Femur (tissue), 1 donor: ENCODE measurements around the gene PLA2G4D.
A peak's percentile ranks its signal among the peaks of the same experiment; 100 is the strongest.

Source experiments
- DNase-seq: peaks from one replicate; pipeline ENCODE4 v3.0.0-alpha.2; 2017

PLA2G4D gene

DNA sequence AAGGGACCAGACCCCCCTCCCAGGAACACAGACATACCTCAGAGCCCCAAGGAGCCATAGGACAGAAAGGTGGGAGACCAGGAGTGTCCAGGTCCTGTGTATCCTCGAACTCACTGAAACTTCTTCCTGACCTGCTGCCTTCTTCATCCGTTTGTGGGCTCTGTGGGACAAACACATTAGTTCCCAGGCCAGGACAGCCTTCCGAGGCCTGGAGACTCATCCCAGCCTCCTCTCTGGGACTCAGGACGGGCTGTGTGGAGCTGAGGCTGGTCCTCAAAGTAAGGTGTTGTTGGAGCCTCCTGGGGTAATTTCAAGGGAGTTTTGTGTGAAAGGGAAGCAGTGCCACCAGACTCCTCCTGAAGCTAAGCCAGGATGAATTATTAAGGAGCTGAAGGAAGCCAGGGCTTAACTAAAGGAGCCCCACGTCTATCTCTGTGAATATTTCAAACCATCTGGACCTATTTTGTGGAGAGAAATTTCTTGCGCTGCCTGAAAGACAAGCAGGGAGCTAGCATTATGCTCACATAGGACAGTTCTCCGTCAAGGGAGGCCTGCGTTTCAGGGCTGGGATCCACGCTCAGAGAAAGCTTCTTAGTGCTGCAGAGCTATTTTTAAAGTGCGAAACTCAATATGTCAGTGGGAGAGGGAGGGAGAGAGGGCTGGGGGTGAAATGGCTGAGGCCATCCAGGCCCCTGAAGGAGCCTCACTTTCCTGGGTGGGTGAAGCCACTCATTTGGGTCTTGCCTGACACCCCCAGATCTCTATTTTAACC is 43.7 kb downstream of the PLA2G4D start:
- DNase-seq, result no peak

DNA sequence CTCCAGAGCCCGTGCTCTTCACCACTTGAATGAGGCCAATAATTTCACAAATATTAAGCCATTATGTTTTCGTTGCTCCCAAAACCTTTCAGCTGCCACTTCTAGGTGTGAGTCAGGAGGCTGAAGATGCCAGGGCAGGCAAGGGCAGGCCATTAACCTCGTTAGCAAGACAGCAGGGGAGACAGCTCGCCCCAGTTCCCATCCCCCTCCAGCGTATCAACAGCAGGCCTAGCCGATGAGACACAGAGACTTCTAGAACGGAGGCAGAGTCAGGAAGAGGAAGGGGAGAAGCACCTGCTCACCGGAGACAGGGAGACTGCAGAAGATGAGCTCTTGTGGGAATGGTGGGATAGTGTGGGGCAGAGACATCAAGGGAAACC is 45.6 kb downstream of the PLA2G4D start:
- no peak for DNase-seq

DNA sequence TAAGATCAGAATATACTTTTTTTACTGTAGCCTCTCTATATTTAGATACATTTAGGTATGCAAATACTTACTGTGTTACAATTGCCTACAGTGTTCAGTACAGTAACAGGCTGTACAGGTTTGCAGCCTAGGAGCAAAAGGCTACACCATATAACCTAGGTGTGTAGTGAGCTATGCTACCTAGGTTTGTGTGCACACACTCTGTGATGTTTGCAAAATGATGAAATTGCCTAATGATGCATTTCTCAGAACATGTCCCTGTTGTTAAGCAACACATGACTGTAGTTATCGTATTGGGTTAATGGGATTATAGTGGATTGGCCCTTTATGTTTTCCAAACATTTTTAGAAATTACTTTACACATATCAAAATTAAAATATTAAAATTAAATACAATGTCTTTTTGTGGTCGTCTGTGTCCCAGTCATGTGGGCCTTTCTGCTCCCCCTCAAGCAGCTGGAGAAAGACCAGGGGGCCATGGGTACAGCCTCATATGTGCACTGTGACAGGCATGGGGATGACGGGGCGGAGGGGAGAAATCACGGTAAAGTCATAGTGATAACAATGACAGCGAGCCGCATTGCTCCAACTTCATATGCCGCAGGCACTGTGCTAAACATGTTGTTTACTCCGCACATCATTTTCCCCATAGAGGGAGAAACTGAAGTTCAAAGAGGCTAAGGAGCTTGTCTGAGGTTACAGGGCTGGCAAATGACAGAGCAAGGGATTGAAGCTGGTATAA is 46.1 kb downstream of the PLA2G4D start:
- no peak for DNase-seq

DNA sequence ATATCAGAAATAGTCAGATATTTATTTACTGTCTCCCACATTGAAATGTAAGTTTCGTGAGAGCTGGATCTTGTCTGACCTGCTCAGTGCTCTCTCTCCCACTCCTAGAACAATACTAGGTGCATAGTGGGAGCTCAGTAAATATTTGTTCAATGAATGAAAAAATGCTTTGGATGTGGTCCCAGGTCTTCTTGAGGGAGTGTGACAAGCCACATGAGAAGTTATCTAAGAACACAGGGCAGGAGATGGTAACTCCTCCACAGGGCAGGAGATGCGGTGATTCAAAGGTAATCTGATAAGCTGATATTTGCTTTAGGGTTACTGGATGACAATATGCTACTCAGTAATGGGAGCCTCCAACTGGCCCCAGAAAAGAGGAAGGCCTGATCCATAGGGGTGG is 47.8 kb downstream of the PLA2G4D start:
- DNase-seq, result no peak

DNA sequence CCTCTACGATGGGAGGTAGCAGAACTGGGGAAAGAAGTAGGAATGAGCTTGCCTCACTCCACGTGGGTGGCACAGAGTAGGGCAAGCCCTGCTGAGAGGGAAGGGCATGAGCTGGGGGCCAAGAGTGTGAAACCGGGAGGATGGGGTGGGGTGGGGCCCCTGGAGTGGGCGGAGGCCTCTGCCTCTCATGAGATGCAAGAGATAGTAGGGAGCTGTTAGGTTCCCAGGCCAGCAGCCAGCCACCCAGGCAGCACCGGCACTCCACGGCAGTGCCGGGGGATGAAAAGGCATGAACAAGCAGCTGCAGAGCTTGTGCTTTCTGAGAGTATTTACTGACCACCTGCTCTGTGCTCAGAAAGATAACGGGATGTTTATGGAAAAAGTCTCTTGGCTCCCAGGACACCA is 49.1 kb downstream of the PLA2G4D start:
- DNase-seq, result no peak

DNA sequence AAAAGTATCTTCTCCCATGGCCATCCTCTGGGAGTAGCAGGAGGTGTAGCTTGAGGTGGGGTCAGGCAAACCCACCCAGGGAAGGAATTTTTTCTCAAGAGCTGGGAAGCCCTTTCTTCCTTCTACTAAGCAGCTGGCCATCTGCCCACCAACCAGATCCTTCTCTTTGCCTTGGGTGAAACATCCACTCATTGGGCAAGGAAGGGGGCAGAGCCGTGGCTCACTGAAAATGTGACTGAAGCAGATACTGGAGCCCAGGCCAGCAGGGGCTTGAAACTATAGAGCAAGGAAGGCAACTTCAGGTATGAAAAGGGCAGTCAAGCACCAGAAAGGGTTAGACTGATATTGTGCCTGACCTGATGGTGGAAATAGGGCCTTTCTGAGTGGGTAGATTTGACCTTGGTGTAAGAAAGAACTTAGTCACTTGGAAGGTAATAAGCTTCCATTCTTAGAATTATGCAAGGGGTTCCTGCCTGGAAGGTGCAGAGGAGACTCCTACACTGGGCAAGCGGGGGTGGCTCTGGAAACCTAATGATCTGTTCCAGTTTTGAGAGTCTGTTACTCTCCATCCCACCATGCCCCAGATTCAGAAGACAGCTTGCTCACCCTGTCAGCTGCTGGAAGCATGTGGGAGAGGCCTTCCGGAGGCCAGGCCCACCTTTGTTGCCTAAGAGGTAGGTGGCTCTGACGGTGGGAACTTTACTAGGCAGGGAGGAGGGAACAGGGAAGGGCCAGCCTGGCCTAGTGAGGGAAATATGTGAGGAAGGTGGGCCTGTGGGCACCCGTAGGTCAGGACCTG is 51.6 kb downstream of the PLA2G4D start:
- DNase-seq, result no peak

DNA sequence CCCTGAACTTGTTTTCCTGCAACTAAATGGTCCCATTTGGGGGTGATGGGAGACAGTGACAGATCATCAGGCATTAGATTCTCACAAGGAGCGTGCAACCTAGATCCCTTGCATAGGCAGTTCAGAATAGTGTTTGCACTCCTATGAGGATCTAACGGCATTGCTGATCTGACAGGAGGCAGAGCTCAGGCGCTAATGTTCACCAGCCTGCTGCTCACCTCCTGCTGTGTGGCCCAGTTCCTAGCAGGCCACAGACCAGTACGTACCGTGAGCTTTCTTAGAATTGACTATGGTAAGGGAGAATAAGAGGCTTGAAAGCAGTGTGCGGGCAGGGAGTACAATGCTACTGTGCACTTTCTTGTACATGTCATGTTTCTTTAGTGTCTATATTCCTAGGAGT is 56.0 kb downstream of the PLA2G4D start:
- no peak for DNase-seq

DNA sequence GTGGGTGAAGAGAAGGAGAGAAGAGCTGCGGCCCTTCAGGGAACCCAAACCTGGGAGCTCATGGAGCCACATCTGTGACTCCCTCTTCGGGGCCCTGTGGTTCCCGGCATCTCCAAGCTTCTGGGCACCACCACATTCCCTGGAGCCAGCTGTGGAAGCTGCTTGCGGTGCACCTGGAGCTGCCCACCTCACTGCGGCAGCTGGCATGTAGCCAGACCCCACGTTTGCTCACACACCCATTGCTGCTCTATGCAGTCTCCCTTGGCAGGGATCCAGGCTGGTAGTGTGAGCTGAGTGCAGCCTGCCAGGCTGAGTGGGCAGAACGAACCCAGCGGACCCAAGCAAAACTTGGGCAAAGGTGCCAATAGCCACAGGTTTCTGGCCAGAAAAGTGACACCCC is 56.7 kb downstream of the PLA2G4D start:
- DNase-seq, result peak; percentile 40

DNA sequence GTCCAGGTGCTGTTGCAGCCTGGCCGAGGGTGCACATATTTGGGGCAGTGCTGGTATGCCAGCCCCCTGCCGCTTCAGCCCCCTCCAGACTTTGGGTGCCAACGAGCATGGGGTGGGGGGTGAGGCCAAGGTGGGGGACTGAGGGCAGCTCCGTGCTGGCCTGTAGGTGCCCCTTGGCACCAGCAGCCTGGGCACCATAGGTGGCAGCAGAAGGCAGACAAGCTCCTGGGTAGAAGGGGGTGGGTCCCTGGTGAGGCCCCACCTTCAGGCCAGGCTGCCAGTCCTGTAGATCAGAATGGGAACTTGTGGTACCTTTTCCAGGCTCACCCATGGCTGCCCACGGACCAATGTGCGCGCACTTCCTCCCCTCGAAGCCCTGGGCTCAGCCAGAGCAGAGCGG is 57.4 kb downstream of the PLA2G4D start:
- no peak for DNase-seq

DNA sequence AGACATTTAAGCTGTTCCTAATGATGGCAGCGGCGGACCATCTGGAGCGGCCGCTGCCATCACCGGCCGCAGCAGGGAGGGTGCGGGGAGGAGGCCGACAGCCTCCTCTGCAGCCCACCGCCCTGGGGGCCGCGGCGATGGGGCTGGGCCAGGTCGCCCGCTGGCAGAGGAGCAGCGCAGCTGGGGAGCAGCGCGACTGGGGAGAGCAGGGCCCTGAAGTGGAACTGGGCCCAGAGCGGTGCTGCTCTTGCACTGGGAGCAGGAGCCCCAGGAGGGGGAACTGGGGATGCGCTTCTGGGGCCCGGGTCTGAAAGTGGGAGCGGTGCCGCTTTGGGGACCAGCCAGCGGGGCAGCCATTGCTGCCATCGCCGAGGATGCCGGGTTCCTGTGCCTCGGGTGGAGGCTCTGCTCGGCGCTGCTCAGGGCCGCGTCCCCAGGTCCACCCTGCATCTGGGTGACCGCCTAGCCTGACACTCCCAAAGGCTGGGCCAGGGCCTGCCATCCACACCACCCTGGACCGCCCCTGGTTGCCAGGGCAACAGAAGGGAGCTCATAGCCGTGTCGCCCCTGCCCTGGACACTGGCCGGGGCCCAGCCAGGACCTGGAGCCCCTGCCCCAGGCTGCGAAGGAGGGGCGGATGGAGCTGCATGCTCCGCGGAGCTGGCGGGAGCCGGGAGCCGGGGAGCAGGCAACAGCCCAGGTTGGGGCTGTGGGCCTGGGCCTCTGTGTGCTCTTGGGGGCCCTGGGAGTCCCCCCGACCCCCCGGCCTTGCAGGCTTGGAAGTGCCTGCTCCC is 58.1 kb downstream of the PLA2G4D start:
- no peak for DNase-seq

DNA sequence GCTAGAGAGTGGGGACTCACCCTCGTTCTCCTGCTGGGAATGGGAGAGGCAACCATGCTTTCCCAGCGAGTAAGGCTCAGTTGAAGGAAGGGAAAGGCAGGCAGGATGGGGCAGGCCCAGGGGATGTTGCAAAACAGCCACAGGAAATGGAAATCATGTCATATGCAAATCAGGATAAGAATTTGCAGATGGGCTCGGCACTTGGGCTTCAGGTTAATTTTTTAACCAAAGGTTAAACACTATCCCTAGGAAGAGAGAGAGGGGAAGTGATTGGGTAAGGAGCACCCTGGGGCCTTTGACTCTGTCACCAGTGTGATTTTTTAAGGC is 59.0 kb downstream of the PLA2G4D start:
- DNase-seq, result no peak

DNA sequence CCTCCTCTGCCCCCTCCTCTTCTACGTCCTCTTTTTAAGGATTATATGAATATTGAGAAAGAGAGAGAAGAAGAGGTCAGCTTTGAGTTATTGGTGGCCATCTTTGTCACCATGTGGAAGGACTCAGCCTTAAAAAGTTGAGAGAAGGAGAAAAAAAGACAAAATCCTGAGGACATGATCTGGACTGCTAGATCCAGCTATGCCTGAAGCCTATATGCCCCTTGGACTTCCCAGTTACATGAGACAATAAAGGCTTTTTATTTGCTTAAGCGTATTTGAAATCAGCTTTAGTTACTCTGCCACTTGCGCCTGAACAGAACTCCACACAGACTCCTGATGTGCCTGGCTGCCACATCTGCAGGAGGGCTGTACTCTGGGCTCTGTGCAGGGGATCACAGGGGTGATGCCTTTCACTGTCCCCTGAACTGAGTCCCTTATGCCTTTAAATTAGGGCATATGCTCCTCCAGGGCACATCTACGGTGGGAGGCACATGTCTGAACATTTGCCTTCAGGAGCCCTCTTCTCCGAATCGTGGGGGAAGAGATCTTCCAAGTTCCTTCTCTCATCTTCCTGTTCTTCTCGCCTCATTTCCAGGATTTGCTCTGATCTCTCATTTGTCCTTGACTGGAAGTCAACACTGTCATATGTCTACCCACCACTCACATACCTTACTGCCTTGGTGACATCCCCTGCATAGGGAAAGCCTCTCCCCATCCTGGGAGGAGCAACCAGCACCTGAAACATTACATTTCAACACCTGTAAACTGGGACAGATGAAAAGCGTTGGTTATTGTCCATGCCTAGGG is 59.5 kb downstream of the PLA2G4D start:
- DNase-seq, result no peak

DNA sequence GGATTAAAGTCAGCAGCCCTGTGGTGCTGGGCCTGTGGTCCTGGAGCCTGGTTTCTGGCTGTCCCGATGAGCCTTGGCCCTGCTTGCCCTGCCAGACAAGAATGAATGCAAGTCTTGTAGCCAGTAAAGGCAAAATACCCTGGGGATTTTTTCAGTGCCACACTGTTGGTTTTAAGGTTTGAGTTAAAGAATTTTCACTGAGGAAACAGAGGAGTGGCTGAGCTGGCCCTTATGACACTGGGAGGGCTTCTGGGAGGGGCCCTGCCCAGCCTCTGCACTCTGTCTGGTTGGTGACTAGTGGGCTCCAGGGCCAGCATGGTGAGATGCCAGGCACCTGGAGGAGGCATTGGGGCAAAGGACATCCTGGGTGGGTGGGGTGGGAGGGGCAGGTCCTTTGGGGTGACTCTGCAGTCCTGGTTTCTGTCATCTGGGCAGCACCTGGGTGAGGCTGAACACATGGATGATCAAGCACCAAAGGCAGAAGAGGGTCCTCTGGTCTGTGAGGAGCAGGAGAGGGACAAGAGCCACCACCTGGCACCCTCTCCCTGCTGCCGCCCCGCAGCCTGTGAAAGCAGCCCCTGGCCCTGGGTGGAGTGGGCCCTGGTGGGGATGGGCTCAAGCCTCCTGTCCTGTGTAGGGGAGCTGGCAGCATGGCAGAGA is 61.0 kb downstream of the PLA2G4D start:
- no peak for DNase-seq

DNA sequence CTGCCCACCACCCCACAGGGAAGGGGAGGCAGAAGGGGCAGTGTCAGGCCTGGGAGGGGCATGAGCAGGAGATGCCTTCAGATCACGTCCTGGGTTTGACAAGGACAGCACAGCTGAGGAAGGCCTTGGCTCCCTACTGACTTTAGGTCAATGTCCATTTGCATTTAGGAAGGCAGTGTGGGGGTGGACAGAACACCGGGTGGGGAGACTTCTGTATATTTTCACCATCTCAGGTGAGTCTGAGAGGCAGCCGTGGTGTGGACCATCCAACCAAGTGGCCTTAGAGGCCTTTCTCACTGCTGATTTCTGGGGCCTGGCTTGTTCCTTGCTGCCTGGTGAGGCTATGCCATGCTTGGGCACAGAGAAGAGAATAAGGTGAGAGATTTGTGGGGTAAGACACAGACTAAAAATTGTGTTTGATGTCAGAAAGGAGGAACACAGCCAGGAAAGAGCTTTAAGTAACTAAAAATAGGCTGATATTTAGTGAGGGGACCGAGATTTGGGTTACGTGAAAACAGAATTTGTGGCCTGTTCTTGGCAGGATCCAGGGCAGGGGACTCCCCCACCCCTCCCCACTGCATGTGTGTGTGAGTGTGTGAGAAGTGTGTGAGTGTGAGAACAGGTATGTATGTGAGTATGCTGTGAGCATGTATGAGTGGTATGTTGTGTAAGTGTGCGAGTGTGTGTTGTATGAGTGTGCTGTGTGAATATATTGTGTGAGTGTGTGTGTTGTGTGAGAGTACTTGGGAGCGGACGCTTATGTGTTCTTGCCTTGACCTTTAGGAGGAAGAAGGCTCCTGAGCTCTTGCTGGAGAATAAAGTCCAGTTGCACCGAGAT is 61.8 kb downstream of the PLA2G4D start:
- no peak for DNase-seq

DNA sequence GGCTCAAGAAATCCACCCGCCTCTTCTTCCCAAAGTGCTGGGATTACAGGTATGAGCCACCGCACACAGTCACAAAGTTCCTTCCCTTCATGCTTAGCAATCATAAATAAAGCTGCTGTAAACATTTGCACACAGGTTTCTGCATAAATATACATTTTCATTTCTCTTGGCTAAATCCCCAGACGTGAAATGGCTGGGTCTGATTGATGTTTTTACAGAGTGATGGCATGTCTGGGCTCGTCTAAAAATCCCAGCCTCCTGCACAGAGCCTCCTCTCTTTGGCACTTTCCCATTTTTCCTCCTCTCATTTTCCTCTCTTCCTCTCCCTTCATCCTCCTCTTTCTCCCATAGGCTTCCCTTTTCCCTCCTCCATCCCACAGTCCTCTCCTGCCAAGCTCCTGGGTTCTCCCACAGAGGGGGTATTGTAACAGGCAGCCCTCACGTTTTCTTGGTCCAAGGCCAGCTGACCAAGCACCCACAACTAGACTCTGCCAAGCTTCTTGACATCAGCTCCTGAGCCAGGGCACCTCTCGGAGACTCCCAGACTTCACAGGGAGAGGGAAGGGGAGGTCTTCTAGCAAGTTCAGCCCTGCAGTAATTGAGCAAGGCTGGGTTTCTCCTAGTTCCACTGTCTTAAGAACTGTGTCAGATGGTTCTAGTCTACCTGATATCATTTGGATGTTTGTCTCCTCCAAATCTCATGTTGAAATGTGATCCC is 63.0 kb downstream of the PLA2G4D start:
- peak; percentile 38 for DNase-seq

DNA sequence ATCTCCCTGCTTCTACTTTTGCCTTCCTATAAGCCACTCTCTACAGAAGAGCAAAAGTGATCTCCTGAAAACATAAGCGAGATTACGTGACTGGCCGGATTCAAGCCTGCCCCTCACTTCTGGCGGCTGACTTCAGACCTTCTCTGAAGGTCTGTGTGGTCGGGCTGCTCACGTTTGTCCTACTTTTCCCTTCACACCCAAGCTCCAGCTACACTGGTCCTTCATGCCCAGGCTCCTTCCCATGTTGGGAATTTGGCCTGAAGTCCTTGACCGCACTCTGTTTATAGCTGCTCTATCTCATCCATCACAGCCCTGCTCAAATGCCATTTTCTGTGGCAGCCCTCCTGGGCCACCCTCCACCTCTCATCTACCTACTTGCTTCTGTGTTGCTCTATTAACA is 66.8 kb downstream of the PLA2G4D start:
- no peak for DNase-seq

DNA sequence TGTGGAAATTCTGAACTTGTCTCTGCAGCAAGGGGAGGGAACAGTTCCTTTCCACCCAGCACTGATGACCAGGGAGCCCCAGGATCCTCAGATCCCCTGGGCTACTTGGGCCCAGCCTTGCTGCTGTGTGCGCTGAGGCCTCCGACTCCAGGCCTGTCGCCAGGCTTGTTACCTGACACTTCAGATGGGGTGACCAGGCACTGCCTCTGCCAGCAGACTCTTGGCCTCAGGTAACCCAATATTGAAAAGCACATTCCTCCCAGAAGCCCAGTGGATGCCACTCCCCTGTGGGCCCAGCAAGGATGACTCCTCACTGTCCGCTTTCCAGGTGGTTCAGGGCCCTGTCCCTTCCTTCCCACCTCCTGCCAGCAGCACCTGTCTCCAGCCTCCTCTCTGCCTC is 70.1 kb downstream of the PLA2G4D start:
- no peak for DNase-seq

DNA sequence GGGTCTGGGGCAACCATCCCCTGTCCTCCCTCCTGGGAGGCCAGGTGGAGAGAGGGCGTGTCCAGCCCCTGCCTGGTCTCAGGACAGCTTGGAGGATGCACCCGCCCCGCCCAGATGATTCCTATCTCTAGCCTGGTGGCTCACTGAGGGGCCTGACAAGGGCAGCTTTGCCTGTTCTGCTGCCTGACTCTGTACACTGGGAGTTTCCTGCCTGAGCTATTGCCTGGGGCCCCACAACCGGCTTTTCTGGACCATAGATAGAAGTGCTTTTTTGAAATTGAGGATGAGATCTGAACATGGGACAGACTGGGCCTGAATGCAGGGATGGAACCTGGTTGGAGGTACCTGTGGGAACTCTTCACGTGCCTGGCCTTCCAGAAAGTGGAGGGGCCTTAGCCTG is 72.8 kb downstream of the PLA2G4D start:
- DNase-seq, result no peak

DNA sequence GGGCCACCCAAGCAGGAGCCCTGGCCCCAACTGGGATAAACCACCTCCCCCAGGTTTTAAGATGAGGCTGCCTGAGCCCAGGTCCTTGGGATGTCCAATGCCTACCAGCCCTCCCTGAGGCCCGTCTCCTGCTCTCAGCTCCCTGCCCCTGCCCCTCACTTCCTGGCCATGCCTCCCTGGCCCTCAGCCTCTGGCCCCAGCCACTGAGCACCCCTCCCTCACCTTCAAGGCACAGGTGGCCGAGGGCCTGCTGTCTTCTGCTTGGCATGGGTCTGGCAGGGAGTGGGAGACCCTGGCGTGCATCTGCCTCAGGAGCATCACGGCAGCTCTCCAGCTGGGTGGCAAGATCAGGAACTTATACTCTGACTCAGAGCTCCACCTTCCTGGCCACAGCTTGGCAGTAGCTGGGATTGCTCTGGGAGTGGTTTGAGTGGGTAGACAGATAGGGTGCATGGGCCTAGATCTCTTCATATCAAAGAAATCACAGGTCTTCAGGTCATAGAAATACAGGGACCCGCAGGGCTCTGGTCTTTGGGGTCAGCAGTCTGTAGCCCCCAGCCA is 73.6 kb downstream of the PLA2G4D start, which contains the start of gene PLA2G4E:
Gene PLA2G4E (minus strand): TSS at position 330 of the 561 bp plus-strand sequence. CDS start 12 bp downstream, at position 318.
- no peak for DNase-seq
